ENCODE results near the gene UBE3B. TPM values are rescaled to one million over a fixed set of nuclear protein-coding genes. Genes with fewer than 3 reads are reported as not detected.

UBE3B gene
- polyA plus RNA-seq, 3 donors: 14.4 to 25.9 (median 18.2) TPM

- Histone ChIP-seq H3K9ac (ENCODE audit: insufficient read depth, low read length, poor library complexity, severe bottlenecking) (no peak overlapping the region), H4K20me1 (ENCODE audit: insufficient read depth, low read length) (peaks cover 89% of the 10 kb centered on the region), H3K27ac (ENCODE audit: low read depth in 1 of 2, low read length in 2 of 2) (no peak overlapping the region), H3K27me3 (ENCODE audit: control insufficient read depth in 2 of 2, insufficient read depth in 2 of 2, low read length in 2 of 2) (no peaks in the 10 kb centered on the region), H3K36me3 (replicated peaks in 1 of 2; ENCODE audit: control insufficient read depth in 1 of 2, insufficient read depth in 2 of 2, low read length in 2 of 2) (peaks cover 41 to 67% of the 10 kb centered on the region in 2 donors), H2AFZ (ENCODE audit: insufficient read depth, low read depth, low read length, poor library complexity, severe bottlenecking) (no peak overlapping the region), H3K9me3 (replicated peaks in 1 of 2; ENCODE audit: control insufficient read depth in 1 of 2, insufficient read depth in 1 of 2, low read length in 2 of 2) (no peaks in the 10 kb centered on the region), H3K4me1 (ENCODE audit: control insufficient read depth in 1 of 2, insufficient read depth in 2 of 2, low read length in 2 of 2) (peaks cover 40% of the 10 kb centered on the region in 2 donors), H3K4me3 (replicated peaks in 1 of 3; ENCODE audit: low read depth in 2 of 3, low read length in 3 of 3) (no peak overlapping the region), H3K4me2 (replicated peaks; ENCODE audit: extremely low read depth, low read length, poor library complexity, severe bottlenecking) (no peak overlapping the region), H3K79me2 (ENCODE audit: insufficient read depth, low read length) (peaks cover 60% of the 10 kb centered on the region)
- Mint-ChIP-seq H3K27ac (no peak overlapping the region), H3K36me3 (peaks cover 50 to 65% of the 10 kb centered on the region in 2 donors), H3K9me3 (no peaks in the 10 kb centered on the region), H3K4me1 (peaks cover 45% of the 10 kb centered on the region), H3K27me3 (ENCODE audit: low read depth in 3 of 3) (peaks cover 0 to 2% (median 0%) of the 10 kb centered on the region in 3 donors), H3K4me3 (no peak overlapping the region)
- intact Hi-C loops (cut with micrococcal nuclease): no loop called here
- 89% methylated on average over 1 of the region's 2 CpGs for WGBS (ENCODE audit: insufficient coverage)
- no peak for DNase-seq
- no peak for TF ChIP-seq CTCF (IDR thresholded peaks at IDR 0.05)
Observed at GRCh38 chr12:109466305-109466704, 11.1 kb upstream of the UBE3B start.

GRCh38 chr12:109466821-109467220 is 10.6 kb upstream of the UBE3B start:
- H3K9ac ChIP-seq (ENCODE audit: insufficient read depth, low read length, poor library complexity, severe bottlenecking): no peak overlapping the region
- peaks cover 39% of the 10 kb centered on the region for H3K4me1 Mint-ChIP-seq

More at GRCh38 chr12:109466821-109467220, 10.6 kb upstream of the UBE3B start:
- peak overlapping the region in 1 of 7 donors; percentile 35 for H3K27ac Mint-ChIP-seq
- Histone ChIP-seq H3K9me3 (replicated peaks in 1 of 2; ENCODE audit: control insufficient read depth in 1 of 2, insufficient read depth in 1 of 2, low read length in 2 of 2) (no peaks in the 10 kb centered on the region), H3K36me3 (replicated peaks in 1 of 2; ENCODE audit: control insufficient read depth in 1 of 2, insufficient read depth in 2 of 2, low read length in 2 of 2) (peaks cover 41 to 69% of the 10 kb centered on the region in 2 donors), H3K4me3 (replicated peaks in 1 of 3; ENCODE audit: low read depth in 2 of 3, low read length in 3 of 3) (no peak overlapping the region), H3K4me2 (replicated peaks; ENCODE audit: extremely low read depth, low read length, poor library complexity, severe bottlenecking) (no peak overlapping the region), H3K27ac (ENCODE audit: low read depth in 1 of 2, low read length in 2 of 2) (no peak overlapping the region), H3K27me3 (ENCODE audit: control insufficient read depth in 2 of 2, insufficient read depth in 2 of 2, low read length in 2 of 2) (no peaks in the 10 kb centered on the region), H2AFZ (ENCODE audit: insufficient read depth, low read depth, low read length, poor library complexity, severe bottlenecking) (no peak overlapping the region), H3K4me1 (ENCODE audit: control insufficient read depth in 1 of 2, insufficient read depth in 2 of 2, low read length in 2 of 2) (peaks cover 34 to 35% of the 10 kb centered on the region in 2 donors), H4K20me1 (ENCODE audit: insufficient read depth, low read length) (peaks cover 89% of the 10 kb centered on the region), H3K79me2 (ENCODE audit: insufficient read depth, low read length) (peaks cover 60% of the 10 kb centered on the region)
- intact Hi-C loops (cut with micrococcal nuclease): no loop called here
- H3K27me3 Mint-ChIP-seq (ENCODE audit: low read depth in 3 of 3): peaks cover 0 to 2% (median 0%) of the 10 kb centered on the region in 3 donors
- WGBS (ENCODE audit: insufficient coverage): 83% methylated on average over 3 of the region's 3 CpGs
- no peaks in the 10 kb centered on the region for H3K9me3 Mint-ChIP-seq
- no peak overlapping the region for H3K4me3 Mint-ChIP-seq
- peaks cover 50 to 65% of the 10 kb centered on the region in 2 donors for H3K36me3 Mint-ChIP-seq
- no peak for TF ChIP-seq CTCF (IDR thresholded peaks at IDR 0.05)
- no peak for DNase-seq

Measured in CD14-positive monocyte (primary cell).